ENCODE results near the gene PRR33.

DNA sequence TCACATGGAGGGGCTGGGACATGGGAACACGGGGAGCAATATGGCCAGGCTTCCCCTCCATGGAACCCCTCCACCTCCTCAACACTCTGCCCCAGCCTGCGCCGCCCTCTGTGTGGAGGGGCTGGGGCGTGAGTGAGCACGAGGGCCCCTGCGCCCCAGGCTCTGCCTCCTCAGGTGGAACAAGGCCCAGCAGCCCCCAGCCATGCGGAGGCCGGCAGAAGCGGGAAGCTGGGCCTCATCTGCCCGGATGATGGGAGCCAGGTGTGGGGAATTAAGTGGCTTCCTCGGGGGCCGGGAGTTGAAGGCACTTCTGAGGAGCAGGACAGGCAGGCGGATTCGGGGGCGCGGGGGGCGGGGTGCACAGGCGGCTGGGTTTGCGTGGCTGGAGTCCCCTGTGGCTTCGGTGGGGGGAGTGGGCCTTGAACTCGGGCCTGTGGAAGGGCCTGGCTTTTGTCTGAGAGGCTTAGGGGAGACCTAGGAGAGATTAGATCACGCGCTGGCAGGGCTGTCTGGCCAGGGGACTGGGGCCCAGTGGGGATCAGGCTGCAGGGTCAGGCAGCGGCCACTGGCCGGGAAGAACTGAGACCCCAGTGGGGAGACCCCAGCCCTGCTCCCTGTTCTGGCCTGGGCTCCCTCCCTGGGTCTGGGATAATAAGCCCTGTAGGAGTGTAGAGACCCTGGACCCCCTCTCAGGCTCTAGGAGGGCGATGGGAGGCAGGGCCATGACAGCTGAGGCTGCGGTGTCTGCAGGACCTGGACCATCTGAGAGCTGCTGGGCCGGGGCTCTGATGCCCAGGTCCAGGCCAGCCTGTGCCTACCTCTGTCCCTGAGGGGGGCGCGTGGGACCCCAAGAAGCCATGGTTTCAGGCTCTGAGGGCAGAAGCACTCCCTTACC is 13.3 kb downstream of the PRR33 start:
- TF ChIP-seq, protein P1, sequence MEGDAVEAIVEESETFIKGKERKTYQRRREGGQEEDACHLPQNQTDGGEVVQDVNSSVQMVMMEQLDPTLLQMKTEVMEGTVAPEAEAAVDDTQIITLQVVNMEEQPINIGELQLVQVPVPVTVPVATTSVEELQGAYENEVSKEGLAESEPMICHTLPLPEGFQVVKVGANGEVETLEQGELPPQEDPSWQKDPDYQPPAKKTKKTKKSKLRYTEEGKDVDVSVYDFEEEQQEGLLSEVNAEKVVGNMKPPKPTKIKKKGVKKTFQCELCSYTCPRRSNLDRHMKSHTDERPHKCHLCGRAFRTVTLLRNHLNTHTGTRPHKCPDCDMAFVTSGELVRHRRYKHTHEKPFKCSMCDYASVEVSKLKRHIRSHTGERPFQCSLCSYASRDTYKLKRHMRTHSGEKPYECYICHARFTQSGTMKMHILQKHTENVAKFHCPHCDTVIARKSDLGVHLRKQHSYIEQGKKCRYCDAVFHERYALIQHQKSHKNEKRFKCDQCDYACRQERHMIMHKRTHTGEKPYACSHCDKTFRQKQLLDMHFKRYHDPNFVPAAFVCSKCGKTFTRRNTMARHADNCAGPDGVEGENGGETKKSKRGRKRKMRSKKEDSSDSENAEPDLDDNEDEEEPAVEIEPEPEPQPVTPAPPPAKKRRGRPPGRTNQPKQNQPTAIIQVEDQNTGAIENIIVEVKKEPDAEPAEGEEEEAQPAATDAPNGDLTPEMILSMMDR (IDR thresholded peaks at IDR 0.05), result no peak
- TF ChIP-seq POLR2A (IDR thresholded peaks at IDR 0.05), result no peak
